GM20431 (cell line): Measurements from ENCODE around the gene ST3GAL6.

ENCODE experiments used
- in situ Hi-C: fragments of 300-500 bp; cut with MseI, MboI; formaldehyde crosslinking; loops from one replicate; pipeline ENCODE4 v1.15.0; 2020; ENCODE audit warnings: low sequenced_read_pairs; ENCODE audit not compliant: unreplicated experiment

Gene ST3GAL6

GRCh38 chr3:98772022-98772421 lies 8.9 kb downstream of the ST3GAL6 start:
- in situ Hi-C loops: no loop called here

- in situ Hi-C loops: loop anchor here (25.0 kb wide), 1 partner anchor 163 kb away; no protein-coding TSS in a partner anchor
These were observed 12.5 kb downstream of the ST3GAL6 start for GRCh38 chr3:98775459-98776139.

- in situ Hi-C loops: loop anchor here (25.0 kb wide), 1 partner anchor 164 kb away; no protein-coding TSS in a partner anchor
These were observed 13.0 kb downstream of the ST3GAL6 start for GRCh38 chr3:98776140-98776493.

GRCh38 chr3:98777286-98777685 lies 14.1 kb downstream of the ST3GAL6 start:
- in situ Hi-C loops: loop anchor here (25.0 kb wide), 1 partner anchor 165 kb away; no protein-coding TSS in a partner anchor

- in situ Hi-C loops: loop anchor here (25.0 kb wide), 1 partner anchor 166 kb away; no protein-coding TSS in a partner anchor
These were observed 14.7 kb downstream of the ST3GAL6 start for GRCh38 chr3:98777801-98778220.

GRCh38 chr3:98778383-98778782 lies 15.2 kb downstream of the ST3GAL6 start:
- in situ Hi-C loops: loop anchor here (25.0 kb wide), 1 partner anchor 166 kb away; no protein-coding TSS in a partner anchor

GRCh38 chr3:98778852-98779413 lies 15.8 kb downstream of the ST3GAL6 start:
- in situ Hi-C loops: loop anchor here (25.0 kb wide), 1 partner anchor 167 kb away; no protein-coding TSS in a partner anchor

- in situ Hi-C loops: loop anchor here (25.0 kb wide), 1 partner anchor 167 kb away; no protein-coding TSS in a partner anchor
These were observed 16.6 kb downstream of the ST3GAL6 start for GRCh38 chr3:98779541-98780335.

GRCh38 chr3:98780343-98780742 lies 17.2 kb downstream of the ST3GAL6 start:
- in situ Hi-C loops: loop anchor here (25.0 kb wide), 1 partner anchor 168 kb away; no protein-coding TSS in a partner anchor

GRCh38 chr3:98782824-98783500 lies 19.8 kb downstream of the ST3GAL6 start:
- in situ Hi-C loops: loop anchor here (25.0 kb wide), 1 partner anchor 171 kb away; no protein-coding TSS in a partner anchor

GRCh38 chr3:98784042-98784441 lies 20.9 kb downstream of the ST3GAL6 start:
- in situ Hi-C loops: loop anchor here (25.0 kb wide), 1 partner anchor 172 kb away; no protein-coding TSS in a partner anchor

GRCh38 chr3:98784666-98785600 lies 21.8 kb downstream of the ST3GAL6 start:
- in situ Hi-C loops: loop anchor here (25.0 kb wide), 1 partner anchor 173 kb away; no protein-coding TSS in a partner anchor

- in situ Hi-C loops: loop anchor here (25.0 kb wide), 1 partner anchor 174 kb away; no protein-coding TSS in a partner anchor
These were observed 23.3 kb downstream of the ST3GAL6 start for GRCh38 chr3:98786364-98787006.

- in situ Hi-C loops: loop anchor here (25.0 kb wide), 1 partner anchor 175 kb away; no protein-coding TSS in a partner anchor
These were observed 24.0 kb downstream of the ST3GAL6 start for GRCh38 chr3:98787181-98787580.

GRCh38 chr3:98788651-98789050 lies 25.5 kb downstream of the ST3GAL6 start:
- in situ Hi-C loops: loop anchor here (25.0 kb wide), 1 partner anchor 176 kb away; no protein-coding TSS in a partner anchor

- in situ Hi-C loops: loop anchor here (25.0 kb wide), 1 partner anchor 179 kb away; no protein-coding TSS in a partner anchor
These were observed 28.5 kb downstream of the ST3GAL6 start for GRCh38 chr3:98791341-98792325.

- in situ Hi-C loops: loop anchor here (25.0 kb wide), 1 partner anchor 182 kb away; no protein-coding TSS in a partner anchor
These were observed 30.8 kb downstream of the ST3GAL6 start for GRCh38 chr3:98793971-98794370.
